ENCODE data around the gene MSMB.
A peak's percentile ranks its signal among the peaks of the same experiment; 100 is the strongest.

Gene MSMB

GRCh38 chr10:46026106-46026505 is 20.0 kb downstream of the MSMB start:
- Histone ChIP-seq H3K4me2 (ENCODE audit: insufficient read depth, low read length, poor library complexity, severe bottlenecking) (no peak overlapping the region), H3K4me3 (ENCODE audit: low read length in 2 of 2) (no peak overlapping the region), H3K9ac (ENCODE audit: low read depth, low read length, poor library complexity) (no peak overlapping the region), H2AFZ (ENCODE audit: low read length) (no peak overlapping the region), H3K14ac (ENCODE audit: low read length) (no peak overlapping the region), H3K27ac (replicated peaks; ENCODE audit: low read length) (no peak overlapping the region), H3K4me1 (ENCODE audit: control insufficient read depth in 2 of 2, insufficient read depth in 1 of 2, low read depth in 1 of 2, low read length in 2 of 2) (peaks cover 3 to 12% of the 10 kb centered on the region in 2 donors), H3K36me3 (replicated peaks in 1 of 2; ENCODE audit: control insufficient read depth in 2 of 2, insufficient read depth in 2 of 2, low read length in 2 of 2) (peaks cover 0 to 7% of the 10 kb centered on the region in 2 donors), H3K23ac (ENCODE audit: low read depth, low read length, poor library complexity) (no peak overlapping the region), H2AK5ac (ENCODE audit: low read depth, low read length) (no peak overlapping the region), H2BK15ac (ENCODE audit: low read length) (no peak overlapping the region), H4K8ac (ENCODE audit: low read depth, low read length) (no peak overlapping the region), H2BK5ac (ENCODE audit: low read length) (no peak overlapping the region), H3K18ac (ENCODE audit: low read length) (no peak overlapping the region), H3K9me3 (replicated peaks in 1 of 2; ENCODE audit: control insufficient read depth in 2 of 2, insufficient read depth in 1 of 2, low read depth in 1 of 2, low read length in 2 of 2) (no peaks in the 10 kb centered on the region), H2BK120ac (ENCODE audit: low read depth, low read length) (no peak overlapping the region), H2BK12ac (ENCODE audit: low read length) (no peak overlapping the region), H3K27me3 (ENCODE audit: control insufficient read depth in 3 of 3, insufficient read depth in 3 of 3, low read depth in 1 of 3, low read length in 3 of 3) (no peaks in the 10 kb centered on the region), H4K91ac (ENCODE audit: low read depth, low read length, poor library complexity) (no peak overlapping the region), H3K4ac (ENCODE audit: low read length) (no peak overlapping the region), H3K79me1 (ENCODE audit: low read depth, low read length) (peaks cover 6% of the 10 kb centered on the region)
- no peak for DNase-seq (ENCODE audit: low spot score)

- Histone ChIP-seq H4K8ac (ENCODE audit: low read depth, low read length) (no peak overlapping the region), H2BK12ac (ENCODE audit: low read length) (no peak overlapping the region), H3K18ac (ENCODE audit: low read length) (no peak overlapping the region), H4K91ac (ENCODE audit: low read depth, low read length, poor library complexity) (no peak overlapping the region), H3K4ac (ENCODE audit: low read length) (no peak overlapping the region), H3K9me3 (replicated peaks in 1 of 2; ENCODE audit: control insufficient read depth in 2 of 2, insufficient read depth in 1 of 2, low read depth in 1 of 2, low read length in 2 of 2) (no peaks in the 10 kb centered on the region), H2BK15ac (ENCODE audit: low read length) (no peak overlapping the region), H3K27me3 (ENCODE audit: control insufficient read depth in 3 of 3, insufficient read depth in 3 of 3, low read depth in 1 of 3, low read length in 3 of 3) (no peaks in the 10 kb centered on the region), H2BK5ac (ENCODE audit: low read length) (no peak overlapping the region), H3K4me2 (ENCODE audit: insufficient read depth, low read length, poor library complexity, severe bottlenecking) (no peak overlapping the region), H3K14ac (ENCODE audit: low read length) (no peak overlapping the region), H3K9ac (ENCODE audit: low read depth, low read length, poor library complexity) (no peak overlapping the region), H3K36me3 (replicated peaks in 1 of 2; ENCODE audit: control insufficient read depth in 2 of 2, insufficient read depth in 2 of 2, low read length in 2 of 2) (peaks cover 0 to 7% of the 10 kb centered on the region in 2 donors), H3K4me1 (ENCODE audit: control insufficient read depth in 2 of 2, insufficient read depth in 1 of 2, low read depth in 1 of 2, low read length in 2 of 2) (peaks cover 3 to 12% of the 10 kb centered on the region in 2 donors), H3K79me1 (ENCODE audit: low read depth, low read length) (peaks cover 6% of the 10 kb centered on the region), H2BK120ac (ENCODE audit: low read depth, low read length) (no peak overlapping the region), H2AFZ (ENCODE audit: low read length) (no peak overlapping the region), H2AK5ac (ENCODE audit: low read depth, low read length) (no peak overlapping the region), H3K23ac (ENCODE audit: low read depth, low read length, poor library complexity) (no peak overlapping the region), H3K4me3 (ENCODE audit: low read length in 2 of 2) (no peak overlapping the region), H3K27ac (replicated peaks; ENCODE audit: low read length) (no peak overlapping the region)
- DNase-seq (ENCODE audit: low spot score), result no peak
- WGBS, 2 donors (ENCODE audit: extremely low coverage in 2 of 2, insufficient read length in 2 of 2, insufficient replicate concordance in 1 of 2), result no CpG with 5 or more reads among the region's 2 CpGs
Measured at GRCh38 chr10:46025406-46025805, 20.7 kb downstream of the MSMB start.

DNA sequence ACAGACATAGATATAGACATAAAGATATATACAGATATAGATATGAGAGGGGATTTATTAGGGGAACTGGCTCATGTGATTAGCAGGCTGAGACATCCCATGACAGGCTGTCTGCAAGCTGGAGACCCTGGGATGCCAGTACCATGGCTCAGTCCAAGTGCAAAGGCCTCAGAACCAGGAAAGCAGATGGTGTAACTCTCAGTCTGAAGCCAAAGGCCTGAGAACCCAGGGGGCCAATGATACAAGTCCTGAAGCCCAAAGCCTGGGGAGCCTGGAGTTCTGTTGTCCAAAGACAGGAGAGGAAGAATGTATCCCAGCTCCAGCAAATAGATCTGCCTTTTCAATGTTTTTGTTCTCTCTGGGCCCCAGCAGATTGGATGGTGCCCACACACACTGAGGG is 21.1 kb downstream of the MSMB start:
- Histone ChIP-seq H3K27me3 (ENCODE audit: control insufficient read depth in 3 of 3, insufficient read depth in 3 of 3, low read depth in 1 of 3, low read length in 3 of 3) (no peaks in the 10 kb centered on the region), H2BK5ac (ENCODE audit: low read length) (no peak overlapping the region), H3K36me3 (replicated peaks in 1 of 2; ENCODE audit: control insufficient read depth in 2 of 2, insufficient read depth in 2 of 2, low read length in 2 of 2) (peaks cover 0 to 7% of the 10 kb centered on the region in 2 donors), H3K27ac (replicated peaks; ENCODE audit: low read length) (no peak overlapping the region), H3K4me3 (ENCODE audit: low read length in 2 of 2) (no peak overlapping the region), H4K8ac (ENCODE audit: low read depth, low read length) (no peak overlapping the region), H3K79me1 (ENCODE audit: low read depth, low read length) (peaks cover 2% of the 10 kb centered on the region), H3K23ac (ENCODE audit: low read depth, low read length, poor library complexity) (no peak overlapping the region), H3K4me2 (ENCODE audit: insufficient read depth, low read length, poor library complexity, severe bottlenecking) (no peak overlapping the region), H2BK15ac (ENCODE audit: low read length) (no peak overlapping the region), H2AK5ac (ENCODE audit: low read depth, low read length) (no peak overlapping the region), H3K9ac (ENCODE audit: low read depth, low read length, poor library complexity) (no peak overlapping the region), H3K9me3 (replicated peaks in 1 of 2; ENCODE audit: control insufficient read depth in 2 of 2, insufficient read depth in 1 of 2, low read depth in 1 of 2, low read length in 2 of 2) (no peaks in the 10 kb centered on the region), H2AFZ (ENCODE audit: low read length) (no peak overlapping the region), H2BK120ac (ENCODE audit: low read depth, low read length) (no peak overlapping the region), H3K14ac (ENCODE audit: low read length) (no peak overlapping the region), H4K91ac (ENCODE audit: low read depth, low read length, poor library complexity) (no peak overlapping the region), H3K4ac (ENCODE audit: low read length) (no peak overlapping the region), H3K4me1 (ENCODE audit: control insufficient read depth in 2 of 2, insufficient read depth in 1 of 2, low read depth in 1 of 2, low read length in 2 of 2) (peaks cover 3 to 12% of the 10 kb centered on the region in 2 donors), H3K18ac (ENCODE audit: low read length) (no peak overlapping the region), H2BK12ac (ENCODE audit: low read length) (no peak overlapping the region)
- no peak for DNase-seq (ENCODE audit: low spot score)

- peaks cover 1% of the 10 kb centered on the region for H3K79me1 ChIP-seq (ENCODE audit: low read depth, low read length)
- H4K8ac ChIP-seq (ENCODE audit: low read depth, low read length), result no peak overlapping the region
- WGBS, 2 donors (ENCODE audit: extremely low coverage in 2 of 2, insufficient read length in 2 of 2, insufficient replicate concordance in 1 of 2), result no CpG with 5 or more reads among the region's 49 CpGs
- no peak overlapping the region for H3K27ac ChIP-seq (replicated peaks; ENCODE audit: low read length)
- H2BK120ac ChIP-seq (ENCODE audit: low read depth, low read length), result no peak overlapping the region
- H3K9ac ChIP-seq (ENCODE audit: low read depth, low read length, poor library complexity), result peak overlapping the region; percentile 90
- peaks cover 0 to 3% of the 10 kb centered on the region in 2 donors for H3K4me1 ChIP-seq (ENCODE audit: control insufficient read depth in 2 of 2, insufficient read depth in 1 of 2, low read depth in 1 of 2, low read length in 2 of 2)
- H3K9me3 ChIP-seq (replicated peaks in 1 of 2; ENCODE audit: control insufficient read depth in 2 of 2, insufficient read depth in 1 of 2, low read depth in 1 of 2, low read length in 2 of 2), result no peaks in the 10 kb centered on the region
- H3K36me3 ChIP-seq (replicated peaks in 1 of 2; ENCODE audit: control insufficient read depth in 2 of 2, insufficient read depth in 2 of 2, low read length in 2 of 2), result peaks cover 0 to 11% of the 10 kb centered on the region in 2 donors
- peak overlapping the region; percentile 66 for H3K23ac ChIP-seq (ENCODE audit: low read depth, low read length, poor library complexity)
- H2AFZ ChIP-seq (ENCODE audit: low read length), result peak overlapping the region; percentile 82
- H3K4me2 ChIP-seq (ENCODE audit: insufficient read depth, low read length, poor library complexity, severe bottlenecking), result peak overlapping the region; percentile 60
- peak overlapping the region; percentile 20 for H3K18ac ChIP-seq (ENCODE audit: low read length)
- H2AK5ac ChIP-seq (ENCODE audit: low read depth, low read length), result no peak overlapping the region
- H3K14ac ChIP-seq (ENCODE audit: low read length), result no peak overlapping the region
- no peaks in the 10 kb centered on the region for H3K27me3 ChIP-seq (ENCODE audit: control insufficient read depth in 3 of 3, insufficient read depth in 3 of 3, low read depth in 1 of 3, low read length in 3 of 3)
- no peak overlapping the region for H2BK15ac ChIP-seq (ENCODE audit: low read length)
- H2BK12ac ChIP-seq (ENCODE audit: low read length), result no peak overlapping the region
- H3K4ac ChIP-seq (ENCODE audit: low read length), result no peak overlapping the region
- no peak overlapping the region for H4K91ac ChIP-seq (ENCODE audit: low read depth, low read length, poor library complexity)
- H3K4me3 ChIP-seq (ENCODE audit: low read length in 2 of 2), result peak overlapping the region; percentile 53 to 88
- DNase-seq (ENCODE audit: low spot score), result peak; percentile 76
- no peak overlapping the region for H2BK5ac ChIP-seq (ENCODE audit: low read length)
Measured at GRCh38 chr10:46022978-46023702, 22.9 kb downstream of the MSMB start.
